GM19467 (cell line): Measurements from ENCODE around the gene AKIRIN1.
"Not testable (repeated sequence)": the region's sequence is repeated elsewhere in the genome, so short reads cannot be mapped to it uniquely, and the experiment has no call there.

ENCODE experiments used
- ATAC-seq: cut with Tn5 transposase; IDR thresholded peaks from one replicate; pipeline ENCODE4 v1.9.1; 2021; ENCODE audit warnings: mild to moderate bottlenecking, moderate library complexity; ENCODE audit not compliant: unreplicated experiment

AKIRIN1 gene

GRCh38 chr1:38990738-38991637 is at the start of gene AKIRIN1:
Gene AKIRIN1 (plus strand): TSS chr1:38991276. CDS start chr1:38991381, 105 bp downstream.
- peak; percentile 89 for ATAC-seq

GRCh38 chr1:38941527-38942019 is 49.5 kb upstream of the AKIRIN1 start, which contains the start of gene RHBDL2:
Gene RHBDL2 (minus strand): TSS chr1:38941830. CDS start chr1:38919212, 22,618 bp downstream.
- no peak for ATAC-seq

DNA sequence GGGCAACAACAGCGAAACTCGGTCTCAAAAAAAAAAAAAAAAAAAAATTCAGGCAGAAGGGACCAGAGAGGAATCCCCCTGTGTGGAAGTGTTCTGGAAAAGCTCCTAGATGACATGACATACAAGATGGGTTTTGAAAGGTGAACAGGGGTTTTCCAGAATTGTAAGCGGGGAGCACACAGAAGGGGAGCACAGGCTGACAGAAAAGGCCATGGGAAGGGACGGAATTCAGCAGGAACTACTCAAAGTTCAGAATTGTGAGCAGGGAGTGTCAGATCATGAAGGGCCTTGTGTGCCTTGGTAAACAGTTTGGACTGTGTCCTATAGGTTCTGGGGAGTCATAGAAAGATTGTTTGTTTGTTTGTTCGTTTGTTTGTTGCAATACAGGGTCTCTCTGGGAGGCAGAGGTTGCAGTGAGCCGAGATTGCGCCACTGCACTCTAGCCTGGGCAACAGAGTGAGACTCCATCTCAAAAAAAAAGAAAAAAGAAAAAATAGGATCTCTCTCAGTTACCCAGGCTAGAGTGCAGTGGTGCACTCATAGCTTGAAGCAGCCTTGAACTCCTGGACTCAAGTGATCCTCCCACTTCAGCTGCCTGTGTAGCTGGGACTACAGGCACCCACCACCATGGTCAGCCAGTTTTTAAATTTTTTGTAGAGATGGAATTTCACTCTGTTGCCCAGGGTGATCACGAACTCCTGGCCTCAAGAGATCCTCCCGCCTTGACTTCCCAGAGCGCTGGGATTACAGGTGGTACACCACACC is 48.2 kb upstream of the AKIRIN1 start:
- no peak for ATAC-seq

- ATAC-seq, result no peak
Measured at GRCh38 chr1:38944547-38944946, 46.5 kb upstream of the AKIRIN1 start.

DNA sequence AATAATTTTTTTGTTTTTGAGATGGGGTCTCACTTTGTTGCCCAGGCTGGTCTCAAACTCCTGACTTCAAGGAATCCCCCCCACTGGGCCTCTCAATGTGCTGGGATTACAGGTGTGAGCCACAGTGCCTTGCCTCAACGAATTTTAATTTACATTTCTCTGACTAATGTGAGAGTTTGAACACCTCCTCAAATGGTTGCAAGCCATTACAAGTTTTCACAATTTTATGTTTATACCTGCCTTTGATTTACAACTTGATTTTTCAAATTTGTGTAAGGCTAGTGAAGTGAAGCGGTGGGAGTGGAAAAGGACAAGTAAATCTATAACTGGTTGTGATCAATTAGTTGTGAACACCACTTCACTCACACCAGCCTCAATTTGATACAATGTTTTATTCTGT is 40.5 kb upstream of the AKIRIN1 start:
- ATAC-seq, result no peak

DNA sequence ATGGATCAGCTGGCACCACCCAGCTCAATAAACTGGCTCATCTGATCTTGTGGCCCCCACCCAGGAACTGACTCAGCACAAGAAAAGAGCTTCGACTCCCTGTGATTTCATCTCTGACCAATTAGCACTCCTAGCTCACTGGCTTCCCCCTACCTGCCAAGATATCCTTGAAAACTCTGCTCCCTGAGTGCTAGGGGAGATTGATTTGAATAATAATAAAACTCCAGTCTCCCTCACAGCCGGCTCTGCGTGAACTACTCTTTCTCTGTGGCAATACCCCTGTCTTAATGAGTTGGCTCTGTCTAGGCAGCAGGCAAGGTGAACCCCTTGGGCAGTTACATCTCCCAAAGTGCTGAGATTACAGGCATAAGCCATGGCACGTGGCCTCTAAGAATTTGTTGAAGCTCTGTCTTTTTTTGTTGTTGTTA is 37.6 kb upstream of the AKIRIN1 start:
- ATAC-seq, result no peak

- ATAC-seq, result no peak
Measured at GRCh38 chr1:38958967-38959366, 32.1 kb upstream of the AKIRIN1 start.

DNA sequence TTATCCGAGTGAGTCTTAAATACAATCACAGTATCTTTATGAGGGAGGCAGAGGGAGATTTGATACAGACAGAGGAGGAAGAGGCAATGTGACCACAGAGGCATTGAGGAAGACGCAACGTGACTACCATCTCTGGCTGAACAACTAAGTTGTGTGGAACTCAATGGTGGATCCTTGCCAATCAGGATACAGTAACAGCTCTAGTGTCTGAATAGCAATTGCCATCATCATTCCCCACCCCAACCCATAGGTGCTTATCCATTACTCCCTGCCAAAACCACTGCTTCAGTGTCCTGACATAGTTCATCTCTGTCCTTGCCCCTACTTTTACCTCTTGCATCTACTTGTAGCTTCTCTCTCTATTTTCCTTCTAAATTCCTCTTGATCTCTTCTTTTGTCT is 29.0 kb upstream of the AKIRIN1 start:
- ATAC-seq, result no peak

DNA sequence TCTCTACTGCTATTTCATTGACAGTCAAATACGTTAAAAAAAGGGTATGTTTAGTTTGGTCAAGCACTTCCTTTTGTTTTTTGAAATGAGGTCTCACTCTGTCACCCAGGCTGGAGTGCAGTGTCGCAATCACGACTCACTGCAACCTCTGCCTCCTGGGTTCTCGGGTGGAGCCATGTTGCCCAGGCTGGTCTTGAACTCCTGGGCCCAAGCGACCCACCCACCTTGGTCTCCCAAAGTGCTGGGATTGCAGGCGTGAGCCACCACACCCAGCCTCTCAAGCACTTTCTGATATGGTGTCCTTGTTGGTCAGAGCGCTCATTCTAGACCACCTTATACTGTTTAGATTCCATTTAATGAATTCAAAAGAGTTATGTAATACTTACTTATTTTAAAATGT is 28.5 kb upstream of the AKIRIN1 start:
- no peak for ATAC-seq

DNA sequence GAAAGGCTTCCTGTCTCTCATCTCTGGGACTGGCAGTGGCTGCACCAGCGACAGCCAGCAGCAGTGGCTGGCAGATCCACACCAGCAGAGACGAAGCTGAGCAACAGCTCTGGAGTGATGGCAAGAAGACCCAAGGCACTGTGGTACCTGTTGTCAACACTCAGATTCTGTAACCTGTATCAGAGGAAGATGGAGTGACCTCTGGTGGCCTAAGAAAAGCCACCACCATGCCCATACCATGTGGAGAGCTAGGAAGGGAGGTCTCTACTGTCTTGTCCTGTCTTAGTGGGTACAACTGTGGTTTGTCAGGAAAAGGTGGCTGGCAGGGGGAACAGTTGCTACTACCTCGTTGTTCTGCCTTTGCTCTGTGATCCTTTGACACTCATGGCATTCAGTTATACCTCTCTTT is 26.9 kb upstream of the AKIRIN1 start:
- ATAC-seq, result no peak

GRCh38 chr1:38973145-38973544 is 17.9 kb upstream of the AKIRIN1 start:
- not testable (repeated sequence) for ATAC-seq

- ATAC-seq, result no peak
Measured at GRCh38 chr1:38973659-38974437, 17.2 kb upstream of the AKIRIN1 start.

DNA sequence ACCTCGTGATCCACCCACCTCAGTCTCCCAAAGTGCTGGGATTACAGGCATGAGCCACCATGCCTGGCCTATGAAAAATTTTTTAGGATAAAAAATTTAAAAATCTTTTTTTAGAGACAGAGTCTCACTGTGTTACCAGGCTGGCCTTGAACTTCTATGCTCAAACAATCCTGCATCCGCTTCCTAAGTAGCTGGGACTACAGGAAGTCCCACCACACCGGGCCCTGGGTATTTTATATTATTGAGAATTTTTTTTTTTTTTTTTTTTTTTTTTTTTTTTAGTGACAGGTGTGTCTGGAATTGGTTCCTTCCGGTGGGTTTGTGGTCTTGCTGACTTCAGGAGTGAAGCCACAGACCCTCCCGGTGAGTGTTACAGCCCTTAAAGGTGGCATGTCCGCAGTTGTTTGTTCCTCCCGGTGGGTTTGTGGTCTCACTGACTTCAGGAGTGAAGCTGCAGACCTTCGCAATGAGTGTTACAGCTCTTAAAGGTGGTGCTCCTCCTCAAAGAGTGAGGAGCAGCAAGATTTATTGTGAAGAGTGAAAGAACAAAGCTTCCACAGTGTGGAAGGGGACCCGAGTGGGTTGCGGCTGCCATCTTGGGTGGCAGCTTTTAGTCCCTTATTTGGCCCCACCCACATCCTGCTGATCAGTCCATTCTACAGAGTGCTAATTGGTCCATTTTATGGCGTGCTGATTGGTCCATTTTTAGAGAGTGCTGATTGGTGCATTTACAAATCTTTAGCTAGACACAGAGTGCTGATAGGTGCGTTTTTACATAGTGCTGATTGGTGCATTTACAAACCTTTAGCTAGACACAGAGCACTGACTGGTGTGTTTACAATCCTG is 13.5 kb upstream of the AKIRIN1 start:
- not testable (repeated sequence) for ATAC-seq

DNA sequence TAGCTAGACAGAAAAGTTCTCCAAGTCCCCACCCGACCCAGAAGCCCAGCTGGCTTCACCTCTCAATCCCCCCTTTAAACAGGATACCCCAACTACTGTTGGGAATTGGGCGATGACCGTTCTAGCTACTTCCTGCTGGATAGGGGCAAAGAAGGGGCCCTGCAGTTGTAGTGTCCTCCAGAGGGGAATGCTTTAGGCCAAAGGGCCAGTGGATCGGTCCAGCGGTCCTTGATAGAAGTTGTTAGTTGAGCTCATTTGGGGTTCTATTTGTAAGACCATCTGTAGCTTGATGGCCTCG is 12.9 kb upstream of the AKIRIN1 start:
- ATAC-seq, result not testable (repeated sequence)

DNA sequence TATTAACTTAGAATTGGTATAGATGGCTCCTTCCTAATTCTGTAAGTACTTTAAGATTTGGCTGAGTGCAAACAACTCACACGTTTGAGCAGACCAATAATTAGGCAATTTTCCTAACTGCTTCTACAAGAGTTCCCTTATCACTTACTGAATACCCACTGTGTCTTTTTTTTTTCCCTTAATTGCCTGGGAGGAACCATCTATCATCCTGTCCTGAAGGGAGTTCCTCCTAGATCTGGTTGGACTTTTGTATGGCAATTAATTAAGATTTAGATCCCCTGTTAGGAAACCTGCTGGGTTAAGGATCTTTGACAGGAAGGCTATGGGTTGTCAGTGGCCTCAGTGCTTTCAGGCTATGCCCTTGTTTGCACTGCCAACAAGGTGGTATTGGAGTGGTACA is 11.7 kb upstream of the AKIRIN1 start:
- not testable (repeated sequence) for ATAC-seq

DNA sequence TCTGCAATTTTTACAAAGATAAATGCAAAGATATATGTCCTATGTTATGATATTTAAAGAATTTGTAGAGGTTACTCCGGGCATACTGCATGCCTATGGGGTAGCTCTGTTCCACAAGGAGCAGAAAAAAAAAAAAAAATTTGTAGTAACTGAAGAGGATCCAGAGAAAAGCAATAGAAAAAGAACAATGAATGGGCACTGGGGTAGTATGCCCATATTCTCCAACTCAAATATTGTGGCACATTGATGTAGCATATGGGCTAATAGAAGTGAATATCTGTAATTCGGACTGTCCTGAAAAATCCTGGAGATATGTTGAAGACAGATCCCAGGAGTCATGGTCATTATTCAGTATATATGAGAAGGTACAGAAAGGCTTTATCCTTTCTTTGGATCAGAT is 1.1 kb upstream of the AKIRIN1 start:
- no peak for ATAC-seq

GRCh38 chr1:38990386-38990737 is 714 bp upstream of the AKIRIN1 start:
- ATAC-seq, result no peak

DNA sequence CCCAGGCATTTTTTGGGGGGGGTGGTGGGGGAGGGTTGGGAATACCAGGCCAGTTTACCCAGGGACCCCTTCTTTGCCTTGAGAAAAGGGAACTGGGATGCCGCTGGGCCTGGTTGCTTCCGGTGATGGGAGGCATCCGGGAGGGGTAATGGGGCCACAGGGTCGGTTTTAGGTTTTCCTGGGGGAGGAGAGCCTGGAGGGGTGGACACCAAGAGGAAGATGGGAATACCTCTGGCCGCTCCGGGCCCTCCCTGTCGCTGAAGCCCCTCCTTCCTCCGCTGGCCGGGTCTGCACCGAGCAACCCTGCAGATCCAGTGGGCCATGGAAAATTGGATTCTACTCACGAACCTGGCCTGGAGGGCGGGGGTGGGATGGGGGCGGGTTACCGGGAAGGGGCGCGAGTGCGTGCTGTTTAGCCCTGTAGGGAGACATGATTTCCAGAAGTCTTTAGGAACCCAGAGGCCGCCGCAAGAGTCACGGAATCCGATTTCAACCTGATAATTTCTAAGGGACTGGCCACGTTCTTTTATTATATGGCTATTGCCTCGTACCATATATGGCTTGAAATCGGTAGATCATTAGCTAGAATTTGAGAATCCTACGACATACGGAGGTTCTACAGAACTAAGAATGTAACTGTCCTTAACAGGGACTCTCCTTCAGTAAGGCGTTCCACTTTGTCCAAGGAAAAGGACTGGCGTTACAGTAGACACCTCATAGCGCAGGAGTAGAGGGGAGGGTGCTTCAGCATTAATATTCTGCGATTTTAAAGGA is 749 bp downstream of the AKIRIN1 start:
- ATAC-seq, result no peak

- ATAC-seq, result no peak
Measured at GRCh38 chr1:38992412-38993111, 1.5 kb downstream of the AKIRIN1 start.
